B cell (primary cell): ENCODE results near the gene FCN2. TPM values are rescaled to one million over a fixed set of nuclear protein-coding genes. Genes with fewer than 3 reads are reported as not detected.

Experiments used
- ATAC-seq: fragments of 200-7000 bp; cut with Tn5 transposase; one replicate; pipeline ENCODE4 v1.10.0; 2021; ENCODE audit warnings: low read depth, mild to moderate bottlenecking, moderate number of reproducible peaks, moderate library complexity
- CTCF ChIA-PET: fragments of 350-600 bp; sonication (Branson Sonifier 250); formaldehyde crosslinking; loops from one replicate; lab custom pipeline; 2021; ENCODE audit warnings: antibody characterized with exemption, inconsistent platforms; lab: Charles Lee
- POLR2A ChIA-PET: fragments of 350-600 bp; sonication (Branson Sonifier 250); formaldehyde crosslinking; loops from one replicate; lab custom pipeline; 2021; ENCODE audit warnings: antibody characterized with exemption; lab: Charles Lee
- DNase-seq: peaks from one replicate; pipeline ENCODE4 v3.0.0; 2013
- H2AFZ ChIP-seq: 2 replicates; pipeline ENCODE4 v1.6.1; 2012; ENCODE audit warnings: mild to moderate bottlenecking, low read depth, low read length; ENCODE audit not compliant: insufficient read depth, poor library complexity, severe bottlenecking
- H3K27ac ChIP-seq, 2 donors: 1 replicate in 1 of 2; 2 replicates in 1 of 2; pipeline ENCODE4 v1.5.1; 2012 to 2013; ENCODE audit warnings: low read length in 2 of 2, mild to moderate bottlenecking in 2 of 2, moderate library complexity in 1 of 2
- H3K27me3 ChIP-seq, 4 experiments: fragments of 200-600 bp in 1 of 4; sonication (generic) in 1 of 4; replicated peaks in 1 of 4; 1 replicate in 2 of 4; 2 replicates in 2 of 4; pipeline versions ENCODE4 v1.6.1 to v1.7.0; 2013 to 2016; ENCODE audit warnings: low read length in 3 of 4, mild to moderate bottlenecking in 2 of 4, mixed read lengths in 1 of 4, moderate library complexity in 1 of 4; ENCODE audit not compliant: insufficient read depth in 4 of 4, control insufficient read depth in 3 of 4; ENCODE audit errors: control extremely low read depth in 1 of 4
- H3K36me3 ChIP-seq, 2 experiments: replicated peaks in 1 of 2; 1 replicate in 1 of 2; 2 replicates in 1 of 2; pipeline versions ENCODE4 v1.6.1 to v1.7.1; 2013; ENCODE audit warnings: low read length in 1 of 2; ENCODE audit not compliant: insufficient read depth in 2 of 2, control insufficient read depth in 1 of 2; ENCODE audit errors: control extremely low read depth in 1 of 2, extremely low read depth in 1 of 2
- H3K4me1 ChIP-seq, 2 donors: fragments of 200-600 bp in 1 of 2; sonication (generic) in 1 of 2; 1 replicate in 1 of 2; 2 replicates in 1 of 2; pipeline versions ENCODE4 v1.5.1 to v1.6.1; 2013 to 2017; ENCODE audit warnings: low read length in 2 of 2; ENCODE audit not compliant: control insufficient read depth in 2 of 2, insufficient read depth in 2 of 2
- H3K4me2 ChIP-seq: replicated peaks from 2 replicates; pipeline ENCODE3; 2012; ENCODE audit warnings: mild to moderate bottlenecking, low read depth, low read length; ENCODE audit not compliant: poor library complexity, severe bottlenecking
- H3K4me3 ChIP-seq, 5 experiments: fragments of 200-600 bp in 1 of 5; sonication (generic) in 1 of 5; 1 replicate in 3 of 5; 2 replicates in 2 of 5; pipeline versions ENCODE4 v1.5.1 to v1.7.0; 2011 to 2016; ENCODE audit warnings: low read length in 4 of 5, mild to moderate bottlenecking in 4 of 5, low read depth in 2 of 5, control low read depth in 1 of 5, moderate library complexity in 1 of 5; ENCODE audit not compliant: insufficient read depth in 1 of 5; ENCODE audit errors: control extremely low read depth in 1 of 5, extremely low read depth in 1 of 5
- H3K79me2 ChIP-seq: fragments of 200-600 bp; sonication (generic); one replicate; pipeline ENCODE4 v1.6.0; 2016; ENCODE audit warnings: low read length; ENCODE audit not compliant: control insufficient read depth, insufficient read depth
- H3K9ac ChIP-seq: fragments of 200-600 bp; sonication (generic); 2 replicates; pipeline ENCODE4 v1.6.1; 2017; ENCODE audit warnings: mild to moderate bottlenecking, low read length, moderate library complexity
- H3K9me3 ChIP-seq, 3 donors: one replicate each; pipeline versions ENCODE4 v1.6.1 to v1.7.1; 2013; ENCODE audit warnings: low read length in 2 of 3; ENCODE audit not compliant: control insufficient read depth in 2 of 3, insufficient read depth in 1 of 3; ENCODE audit errors: control extremely low read depth in 1 of 3
- H4K20me1 ChIP-seq: 2 replicates; pipeline ENCODE4 v1.6.0; 2012; ENCODE audit warnings: mild to moderate bottlenecking, low read length; ENCODE audit not compliant: insufficient read depth, control insufficient read depth, poor library complexity, severe bottlenecking
- H3K27ac Mint-ChIP-seq: one replicate; pipeline ENCODE4 v1.8.0; 2021; ENCODE audit warnings: mixed read lengths
- H3K27me3 Mint-ChIP-seq: one replicate; pipeline ENCODE4 v1.8.0; 2021; ENCODE audit warnings: mixed read lengths
- H3K4me1 Mint-ChIP-seq: one replicate; pipeline ENCODE4 v1.8.0; 2021; ENCODE audit warnings: mixed read lengths
- H3K4me3 Mint-ChIP-seq: one replicate; pipeline ENCODE4 v1.8.0; 2021; ENCODE audit warnings: mixed read lengths
- H3K9me3 Mint-ChIP-seq: one replicate; pipeline ENCODE4 v1.8.0; 2022; ENCODE audit warnings: mixed read lengths; ENCODE audit not compliant: insufficient read depth
- EZH2 ChIP-seq: IDR thresholded peaks from 2 replicates; pipeline ENCODE4 v1.6.1; 2012; ENCODE audit warnings: borderline replicate concordance, low read depth, mild to moderate bottlenecking, moderate library complexity, low read length; ENCODE audit not compliant: insufficient read depth, poor library complexity, severe bottlenecking
- WGBS: methylation state at CpG from one replicate; pipeline ENCODE4 v1.1.5; 2013; ENCODE audit warnings: missing lambda C conversion rate; ENCODE audit not compliant: insufficient coverage; 5-methylcytosine and 5-hydroxymethylcytosine counted together
- intact Hi-C: fragments of 100-400 bp; cut with micrococcal nuclease; formaldehyde crosslinking; loops from one replicate; pipeline ENCODE4 v1.10.0; 2022
- polyA plus RNA-seq: library from polyadenylated mRNA; depleted of rRNA; stranded (reverse); fragments of >200 nt; gene quantifications from 2 replicates; pipeline ENCODE4 v1.2.3, GENCODE V29; 2012
- total RNA-seq, 2 donors: library from RNA; stranded (reverse); fragments of 120-200 nt in 1 of 2; gene quantifications; 1 replicate in 1 of 2; 2 replicates in 1 of 2; pipeline versions ENCODE4 v1.2.3 to v1.2.4, GENCODE V29; 2013 to 2022
- TF ChIP-seq, protein P1 (sequence below): fragments of 200-600 bp; IDR thresholded peaks from one replicate; pipeline ENCODE4 v1.8.0; 2022; ENCODE audit warnings: antibody characterized with exemption, mild to moderate bottlenecking

Gene FCN2
- total and polyA plus RNA-seq, 2 donors (not counting 1 experiment from before 2014, with no cell fraction given), result not detected

GRCh38 chr9:134919303-134919702 is 38.7 kb downstream of the FCN2 start:
- Histone ChIP-seq H2AFZ (no peak overlapping the region), H3K36me3 (no peaks in the 10 kb centered on the region), H3K4me3 (no peak overlapping the region), H3K9ac (no peak overlapping the region), H3K4me2 (no peak overlapping the region), H3K9me3 (peaks cover 1 to 18% (median 17%) of the 10 kb centered on the region in 3 donors), H3K27me3 (peaks cover 0 to 15% (median 0%) of the 10 kb centered on the region in 4 experiments), H3K4me1 (peaks cover 0 to 5% of the 10 kb centered on the region in 2 donors), H4K20me1 (no peaks in the 10 kb centered on the region), H3K27ac (no peak overlapping the region), H3K79me2 (no peaks in the 10 kb centered on the region)
- Mint-ChIP-seq H3K9me3 (peaks cover 7% of the 10 kb centered on the region), H3K27ac (no peak overlapping the region), H3K4me3 (no peak overlapping the region), H3K4me1 (no peaks in the 10 kb centered on the region), H3K27me3 (peaks cover 15% of the 10 kb centered on the region)
- ChIA-PET CTCF (no interaction called here), POLR2A (no interaction called here)
- 100% methylated on average over 3 of the region's 3 CpGs for whole genome bisulfite sequencing
- no peak for DNase-seq
- intact Hi-C loops, result no loop called here
- no peak for ATAC-seq
- TF ChIP-seq EZH2, result no peak
- TF ChIP-seq, protein P1, sequence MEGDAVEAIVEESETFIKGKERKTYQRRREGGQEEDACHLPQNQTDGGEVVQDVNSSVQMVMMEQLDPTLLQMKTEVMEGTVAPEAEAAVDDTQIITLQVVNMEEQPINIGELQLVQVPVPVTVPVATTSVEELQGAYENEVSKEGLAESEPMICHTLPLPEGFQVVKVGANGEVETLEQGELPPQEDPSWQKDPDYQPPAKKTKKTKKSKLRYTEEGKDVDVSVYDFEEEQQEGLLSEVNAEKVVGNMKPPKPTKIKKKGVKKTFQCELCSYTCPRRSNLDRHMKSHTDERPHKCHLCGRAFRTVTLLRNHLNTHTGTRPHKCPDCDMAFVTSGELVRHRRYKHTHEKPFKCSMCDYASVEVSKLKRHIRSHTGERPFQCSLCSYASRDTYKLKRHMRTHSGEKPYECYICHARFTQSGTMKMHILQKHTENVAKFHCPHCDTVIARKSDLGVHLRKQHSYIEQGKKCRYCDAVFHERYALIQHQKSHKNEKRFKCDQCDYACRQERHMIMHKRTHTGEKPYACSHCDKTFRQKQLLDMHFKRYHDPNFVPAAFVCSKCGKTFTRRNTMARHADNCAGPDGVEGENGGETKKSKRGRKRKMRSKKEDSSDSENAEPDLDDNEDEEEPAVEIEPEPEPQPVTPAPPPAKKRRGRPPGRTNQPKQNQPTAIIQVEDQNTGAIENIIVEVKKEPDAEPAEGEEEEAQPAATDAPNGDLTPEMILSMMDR, result no peak

- ATAC-seq (no peak), DNase-seq (no peak)
- WGBS, result 96% methylated on average over 8 of the region's 14 CpGs
These were observed 41.7 kb downstream of the FCN2 start for GRCh38 chr9:134922066-134922931.

More at GRCh38 chr9:134922066-134922931, 41.7 kb downstream of the FCN2 start:
- Histone ChIP-seq H3K27ac (no peak overlapping the region), H3K4me3 (no peak overlapping the region), H3K36me3 (no peaks in the 10 kb centered on the region), H4K20me1 (no peaks in the 10 kb centered on the region), H3K27me3 (peaks cover 0 to 10% (median 0%) of the 10 kb centered on the region in 4 experiments), H2AFZ (no peak overlapping the region), H3K79me2 (no peaks in the 10 kb centered on the region), H3K9me3 (peaks cover 1 to 18% (median 17%) of the 10 kb centered on the region in 3 donors), H3K4me2 (no peak overlapping the region), H3K4me1 (peaks cover 0 to 5% of the 10 kb centered on the region in 2 donors), H3K9ac (no peak overlapping the region)
- intact Hi-C loops, result no loop called here
- POLR2A ChIA-PET, result no interaction called here
- Mint-ChIP-seq H3K27ac (no peak overlapping the region), H3K9me3 (peaks cover 7% of the 10 kb centered on the region), H3K27me3 (peaks cover 24% of the 10 kb centered on the region), H3K4me3 (no peak overlapping the region), H3K4me1 (no peaks in the 10 kb centered on the region)
- CTCF ChIA-PET, result no interaction called here
- TF ChIP-seq EZH2, result no peak
